GM21717 (cell line): ENCODE data around the gene TMEM132C.

Source experiments
- ATAC-seq: cut with Tn5 transposase; IDR thresholded peaks from one replicate; pipeline ENCODE4 v1.9.1; 2021; ENCODE audit warnings: mild to moderate bottlenecking, moderate library complexity; ENCODE audit not compliant: unreplicated experiment

TMEM132C gene

DNA sequence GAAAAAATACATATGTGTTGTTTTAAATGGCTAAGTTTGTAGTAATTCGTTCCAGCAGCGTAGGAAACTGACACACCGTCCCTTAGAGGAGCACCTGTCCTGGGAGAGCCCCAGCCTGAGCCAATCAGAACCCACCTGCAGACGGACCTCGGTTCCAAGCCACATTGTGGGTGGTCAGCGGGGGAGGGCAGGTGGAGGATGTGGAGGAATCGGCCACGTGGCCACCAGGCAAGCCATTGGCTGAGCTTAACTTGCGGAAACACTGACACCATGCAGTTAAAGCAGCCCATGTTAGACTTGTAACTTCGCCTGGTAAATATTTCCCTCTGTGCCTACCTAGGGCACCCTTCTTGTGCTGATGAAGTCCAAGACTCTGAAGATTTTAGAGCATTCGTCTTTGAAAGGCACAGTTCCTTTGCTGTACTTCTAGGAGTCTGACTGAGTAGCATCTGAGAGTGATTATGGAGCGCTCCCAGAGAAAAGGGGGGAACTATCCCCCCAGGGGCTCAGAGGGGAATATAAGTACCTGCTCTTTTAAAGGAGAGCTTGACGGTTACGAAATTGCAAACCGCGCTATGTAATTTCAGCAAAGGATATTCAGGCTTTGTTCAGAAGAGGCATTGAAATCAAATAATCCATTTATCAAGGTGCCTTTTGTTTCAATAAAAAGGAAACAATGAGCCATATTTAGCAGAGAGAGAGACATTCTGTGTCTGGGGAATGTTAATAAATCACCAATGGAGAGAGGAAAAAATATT, 135.7 kb downstream of the TMEM132C start:
- ATAC-seq: no peak

DNA sequence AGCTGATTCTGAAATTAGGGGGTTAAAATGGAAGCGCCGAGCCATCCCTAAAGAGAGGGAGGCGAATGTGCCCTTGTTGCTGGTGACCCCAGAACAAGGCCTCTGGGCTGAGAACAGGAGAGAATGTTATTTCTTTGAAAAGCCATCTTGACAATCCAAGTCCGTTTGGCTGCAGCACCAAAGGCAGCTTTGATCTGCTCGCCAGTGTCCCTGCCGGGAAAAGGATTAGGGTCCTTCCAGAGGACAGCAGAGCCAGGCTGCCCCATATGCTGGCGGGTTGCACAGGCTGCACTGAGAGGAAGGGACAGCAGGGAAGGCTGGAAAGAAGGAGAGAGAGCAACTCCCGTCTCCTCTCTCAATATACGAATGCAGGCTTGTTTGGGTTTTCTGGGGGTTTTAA, 141.7 kb downstream of the TMEM132C start:
- ATAC-seq: no peak

DNA sequence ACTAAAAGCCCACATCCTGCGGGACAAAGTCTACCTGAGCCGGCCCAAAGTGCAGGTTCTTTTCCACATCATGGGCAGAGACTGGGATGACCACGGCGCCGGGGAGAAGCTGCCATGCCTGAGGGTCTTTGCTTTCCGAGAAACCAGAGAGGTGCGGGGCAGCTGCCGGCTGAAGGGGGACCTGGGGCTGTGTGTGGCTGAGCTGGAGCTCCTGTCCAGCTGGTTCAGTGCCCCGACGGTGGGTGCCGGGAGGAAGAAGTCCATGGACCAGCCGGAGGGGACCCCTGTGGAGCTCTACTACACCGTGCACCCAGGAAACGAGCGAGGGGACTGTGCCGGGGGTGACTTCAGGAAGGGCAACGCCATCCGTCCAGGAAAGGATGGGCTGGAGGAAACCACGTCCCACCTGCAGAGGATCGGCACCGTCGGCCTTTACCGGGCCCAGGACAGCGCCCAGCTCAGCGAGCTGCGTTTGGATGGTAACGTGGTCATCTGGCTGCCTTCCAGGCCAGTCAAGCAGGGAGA, 148.1 kb downstream of the TMEM132C start:
- ATAC-seq: no peak

DNA sequence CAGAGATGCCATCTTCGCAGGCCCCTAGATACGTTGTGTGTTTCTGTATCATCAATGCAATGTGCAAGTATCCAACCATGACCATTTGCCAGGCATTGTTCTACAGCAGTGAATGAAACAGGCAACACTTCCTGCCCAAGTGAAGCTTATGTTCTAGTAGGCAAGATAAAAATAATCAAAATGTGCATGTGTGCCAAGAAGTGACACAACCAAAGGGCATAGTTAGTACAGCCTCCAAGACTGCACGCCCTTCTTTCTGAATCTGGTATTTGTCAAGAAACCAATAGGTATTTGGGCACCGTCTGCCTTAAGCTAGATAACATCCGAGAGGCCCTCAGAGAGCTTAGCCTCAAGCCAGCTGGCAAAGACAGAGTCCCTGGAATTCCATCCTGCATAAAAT, 152.0 kb downstream of the TMEM132C start:
- ATAC-seq: no peak

DNA sequence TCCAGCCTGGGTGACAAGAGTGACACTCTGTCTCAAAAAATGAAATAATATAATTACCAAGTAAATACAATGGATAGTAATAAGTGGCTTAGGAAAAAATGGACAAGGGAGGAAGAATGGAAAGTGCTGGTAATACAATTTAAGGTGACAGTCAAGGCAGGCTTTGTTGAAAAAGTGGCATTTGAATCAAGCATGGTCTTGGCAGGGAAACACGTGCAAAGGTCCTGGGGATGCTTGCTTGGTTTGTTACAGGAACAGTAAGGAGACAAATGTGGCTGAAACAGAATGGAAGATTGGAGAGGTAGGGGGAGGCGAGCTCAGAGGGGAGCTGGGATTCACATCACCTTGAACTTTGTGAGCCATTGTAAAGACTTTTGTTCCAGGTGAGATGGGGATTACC, 153.2 kb downstream of the TMEM132C start:
- ATAC-seq: no peak

DNA sequence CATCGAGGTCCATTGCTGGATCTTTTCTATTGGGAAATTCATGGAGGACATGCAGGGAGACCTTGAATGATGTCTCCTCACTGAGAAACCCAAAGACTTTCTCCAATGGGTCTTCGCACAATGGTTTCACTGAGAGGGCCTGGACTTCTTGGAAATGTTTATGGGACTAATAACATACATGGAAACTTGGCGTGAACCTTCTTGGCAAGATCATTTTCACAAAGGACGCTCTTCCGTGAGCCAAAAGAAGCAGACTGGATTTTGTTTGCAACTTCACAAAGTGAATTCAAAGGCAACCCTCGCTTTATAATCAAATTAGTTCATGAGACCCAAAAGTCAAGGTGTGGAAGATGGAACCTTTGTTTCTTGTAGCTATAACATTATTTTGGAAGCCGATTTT, 154.4 kb downstream of the TMEM132C start:
- ATAC-seq: no peak

DNA sequence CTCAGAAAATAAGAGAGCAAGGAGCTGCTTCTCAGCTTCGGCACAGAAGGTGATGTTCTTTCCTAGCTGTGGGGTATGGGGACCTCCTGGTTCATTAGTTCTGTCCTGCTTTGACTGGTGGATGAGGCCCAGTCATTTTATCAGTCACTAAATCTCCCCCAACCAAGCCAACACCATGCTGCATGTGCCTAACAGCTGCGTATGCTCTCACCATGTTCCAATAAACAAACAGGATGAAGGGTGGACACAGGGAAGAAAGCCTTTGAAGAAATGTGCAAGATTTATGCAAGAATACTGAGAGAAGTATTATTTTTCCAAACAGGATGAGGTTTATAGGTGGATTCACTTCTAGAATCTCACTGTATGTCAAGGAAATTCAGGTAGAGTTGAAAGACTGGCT, 156.2 kb downstream of the TMEM132C start:
- no peak for ATAC-seq

DNA sequence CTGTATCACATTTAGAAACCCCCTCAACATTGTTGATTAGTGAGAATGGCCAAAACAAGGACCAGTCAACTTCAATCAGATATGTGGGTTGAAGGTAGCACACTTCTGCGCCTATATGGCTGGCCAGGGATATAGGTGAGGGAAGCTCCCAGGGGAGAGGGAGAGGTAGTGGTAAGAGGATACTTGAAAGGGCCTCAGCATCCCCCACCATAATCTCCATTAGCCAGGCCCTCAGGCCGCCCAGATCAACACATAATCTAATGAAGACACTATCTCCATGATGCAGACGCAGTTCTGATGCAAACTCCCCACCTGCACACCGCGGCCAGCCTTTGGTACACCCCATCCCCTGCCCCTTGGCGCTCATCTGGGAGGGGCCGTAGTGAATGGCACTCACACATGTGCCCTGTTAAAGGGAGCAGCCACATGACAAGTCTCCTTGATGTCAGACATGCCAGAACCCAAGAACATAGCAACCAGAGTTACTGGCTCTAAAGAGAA, 158.0 kb downstream of the TMEM132C start:
- no peak for ATAC-seq

DNA sequence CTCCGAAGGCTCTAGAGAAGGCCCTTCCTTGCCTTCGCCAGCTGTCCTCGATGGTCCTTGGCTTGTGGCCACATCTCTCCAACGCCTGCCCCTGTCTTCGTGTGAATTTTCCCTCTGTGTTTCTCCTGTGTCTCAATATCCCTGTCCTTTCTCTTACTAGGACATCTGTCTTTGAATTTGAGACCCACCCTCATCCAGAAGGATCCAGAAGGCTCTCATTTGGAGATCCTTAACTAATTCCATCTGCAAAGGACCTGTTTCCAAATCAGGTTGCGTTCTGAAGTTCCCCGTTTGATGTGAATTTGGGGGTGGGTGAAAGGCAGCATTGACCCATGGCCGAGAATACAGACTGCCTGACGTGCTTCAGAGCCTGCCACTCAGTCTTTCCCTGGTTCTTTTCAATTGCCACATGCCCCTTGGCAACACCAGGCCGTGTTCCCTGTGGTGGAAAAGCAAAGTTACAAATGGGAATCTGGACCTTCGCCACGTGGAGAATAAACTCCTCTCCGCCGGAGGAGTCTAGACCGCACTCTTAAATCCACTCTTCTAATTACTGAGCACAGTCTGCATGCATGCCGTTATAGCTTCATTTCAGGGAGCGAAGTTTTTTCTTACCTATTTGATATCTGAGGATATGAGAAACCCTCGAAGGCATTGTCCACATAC, 158.8 kb downstream of the TMEM132C start:
- no peak for ATAC-seq

DNA sequence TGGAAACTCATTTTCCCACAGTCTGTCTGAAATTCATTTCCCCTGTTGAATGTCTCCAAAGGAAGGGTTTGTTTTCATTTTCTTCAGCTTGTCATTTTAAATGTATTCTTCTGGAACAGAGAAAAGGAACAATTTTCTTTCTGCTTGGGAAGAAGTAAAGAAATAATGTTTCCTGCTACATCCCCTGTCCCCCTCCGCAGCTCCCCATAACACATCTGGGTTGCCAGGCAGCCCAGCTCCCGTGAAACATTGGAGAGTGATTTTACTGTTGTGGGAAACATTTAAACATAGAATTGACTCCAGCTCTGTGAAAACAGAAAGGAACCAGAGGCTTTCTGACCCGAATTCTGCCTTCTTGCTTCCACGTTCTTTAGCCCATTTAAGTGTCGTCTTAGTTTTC, 159.5 kb downstream of the TMEM132C start:
- ATAC-seq: no peak

DNA sequence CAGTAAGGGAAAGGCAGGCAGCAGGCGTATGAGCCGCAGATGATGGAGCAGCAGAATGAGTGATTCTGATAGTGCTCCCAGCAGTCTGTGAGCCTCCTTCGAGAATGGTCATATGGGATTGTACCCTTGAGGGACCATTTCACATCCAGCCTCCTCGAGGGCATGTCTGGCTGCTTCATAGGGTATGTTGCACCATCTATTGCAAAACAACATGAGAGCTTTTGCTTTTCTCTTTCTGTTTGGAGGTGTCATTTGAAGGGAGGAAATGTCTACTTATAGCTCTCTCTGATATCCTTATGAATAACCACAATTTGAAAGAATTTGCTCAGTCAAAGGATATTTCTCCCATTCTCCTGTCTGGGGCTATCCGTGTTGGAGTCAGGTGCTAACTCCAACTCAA, 172.8 kb downstream of the TMEM132C start:
- ATAC-seq: no peak

DNA sequence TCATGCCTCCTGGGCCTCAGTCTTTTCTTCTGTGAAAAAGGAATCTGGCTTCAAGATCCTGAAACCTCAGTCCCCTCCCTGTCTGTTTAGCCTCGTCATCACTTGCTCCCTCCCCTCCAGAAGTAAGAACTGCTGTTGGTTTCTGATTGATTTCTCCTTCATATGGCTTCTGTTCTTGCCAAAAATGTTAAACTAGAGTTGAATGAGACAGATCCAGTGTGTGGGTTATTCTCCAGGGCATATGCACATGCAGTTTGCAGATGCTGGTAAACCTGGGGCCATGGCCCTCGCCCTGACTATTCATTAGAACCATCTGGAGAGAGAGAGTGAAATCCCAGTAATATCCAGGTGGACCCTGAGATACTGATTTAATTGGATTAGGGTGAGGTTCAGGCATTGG, 175.1 kb downstream of the TMEM132C start:
- ATAC-seq: no peak

DNA sequence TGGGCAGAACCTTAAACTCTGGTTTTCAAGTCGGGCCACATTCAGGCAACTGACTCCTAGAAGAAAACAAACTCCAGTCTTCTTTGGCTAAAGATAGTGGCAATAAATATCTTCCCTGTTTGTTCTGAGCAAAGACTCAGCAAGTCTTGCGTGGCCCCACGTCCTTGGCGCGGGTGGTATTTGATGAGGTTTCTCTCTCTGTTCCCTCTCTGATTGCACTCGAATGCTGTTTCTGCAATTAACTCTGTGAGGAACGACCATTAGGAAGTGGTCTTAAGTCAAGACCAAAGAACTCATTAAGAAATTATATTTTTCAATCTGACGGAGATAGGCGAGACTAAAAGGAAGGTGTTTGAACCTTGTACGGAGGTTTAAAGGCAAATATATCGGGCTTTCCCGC, 177.6 kb downstream of the TMEM132C start:
- ATAC-seq: no peak

DNA sequence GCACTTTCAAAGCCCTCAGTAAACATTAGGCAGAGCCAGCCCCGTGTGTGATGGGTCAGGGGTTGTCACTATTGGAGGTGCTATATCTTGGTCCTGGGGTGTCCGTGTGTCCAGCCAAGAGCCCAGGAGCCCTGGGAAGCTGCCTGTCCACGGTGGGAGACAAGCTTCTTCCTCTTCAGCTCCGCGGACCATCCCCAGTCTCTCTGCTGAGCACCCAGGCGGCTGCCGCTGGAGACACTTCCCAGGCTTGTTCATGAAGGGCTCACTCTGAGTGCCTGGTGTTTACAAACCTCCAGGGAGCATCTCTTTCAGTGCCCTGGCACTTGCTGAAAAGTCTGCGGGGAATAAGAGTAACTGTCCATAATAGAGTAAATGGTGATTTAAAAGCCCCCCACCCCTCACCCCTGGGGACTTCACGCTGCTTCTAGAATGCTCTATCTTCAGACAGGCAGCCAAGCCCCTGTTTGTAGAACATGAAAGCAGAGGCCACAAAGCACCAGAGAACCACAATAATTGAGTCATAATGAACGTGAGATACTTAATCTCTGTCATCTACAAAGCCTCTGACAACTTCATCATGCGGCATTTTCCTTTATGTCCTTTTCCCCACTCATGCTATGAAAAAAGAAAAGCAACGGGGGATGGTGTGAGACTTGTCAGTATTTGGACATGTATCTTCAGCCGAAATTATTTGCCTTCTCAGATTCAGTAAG, 178.6 kb downstream of the TMEM132C start:
- no peak for ATAC-seq

DNA sequence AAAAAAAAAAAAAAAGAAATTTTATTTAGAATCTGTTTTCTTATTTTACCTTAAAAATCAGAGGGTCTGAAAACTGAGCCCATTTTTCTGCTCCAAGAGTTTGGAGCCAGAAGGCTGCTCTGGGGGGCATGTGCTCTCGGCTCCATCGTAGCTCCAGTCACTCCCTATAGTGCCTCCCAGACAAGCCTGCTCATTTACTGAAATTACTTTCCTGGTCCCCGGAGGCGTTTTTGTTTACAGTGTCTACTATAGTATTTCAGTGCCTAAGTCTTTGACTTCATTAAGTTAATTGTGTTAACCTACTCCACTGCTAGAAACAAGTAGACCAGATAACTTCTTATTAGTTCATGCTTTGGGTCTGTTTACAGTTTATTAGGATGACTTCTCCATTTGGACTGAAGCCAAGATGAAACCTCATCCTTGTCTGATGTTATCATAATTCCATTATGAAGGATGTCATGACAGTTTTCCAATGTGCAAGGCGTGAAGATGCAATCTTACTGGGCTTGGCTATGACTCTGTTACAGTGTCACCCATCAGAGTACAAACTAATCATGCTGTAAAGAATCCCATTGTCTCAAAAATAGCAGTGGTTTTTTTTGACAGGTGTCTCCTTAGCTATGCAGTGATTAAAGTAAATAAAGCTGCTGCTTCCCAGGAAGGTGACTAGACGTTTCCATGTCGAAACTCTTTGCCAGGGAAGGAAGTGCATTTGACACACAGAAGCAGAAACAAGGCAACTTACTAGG, 182.3 kb downstream of the TMEM132C start:
- ATAC-seq: no peak

DNA sequence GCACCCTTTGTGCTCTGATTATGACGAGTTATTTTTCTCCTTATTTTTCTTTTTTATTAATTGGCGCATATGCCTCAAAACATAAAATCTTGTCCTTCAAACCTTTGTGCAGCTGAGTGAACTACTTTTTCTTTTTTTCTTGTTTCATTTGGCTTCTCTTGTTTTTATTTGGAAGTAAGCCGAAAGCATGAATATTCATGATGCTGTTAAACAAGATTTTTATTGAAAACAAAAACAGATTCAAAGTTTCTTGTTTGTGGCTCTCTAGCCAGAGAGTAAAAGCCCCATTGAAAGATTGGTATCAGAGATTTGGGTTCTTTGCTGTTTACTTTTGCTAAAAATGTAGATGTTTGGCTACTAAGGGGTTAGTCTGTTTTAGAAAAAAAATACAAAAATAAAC, 183.8 kb downstream of the TMEM132C start:
- no peak for ATAC-seq

DNA sequence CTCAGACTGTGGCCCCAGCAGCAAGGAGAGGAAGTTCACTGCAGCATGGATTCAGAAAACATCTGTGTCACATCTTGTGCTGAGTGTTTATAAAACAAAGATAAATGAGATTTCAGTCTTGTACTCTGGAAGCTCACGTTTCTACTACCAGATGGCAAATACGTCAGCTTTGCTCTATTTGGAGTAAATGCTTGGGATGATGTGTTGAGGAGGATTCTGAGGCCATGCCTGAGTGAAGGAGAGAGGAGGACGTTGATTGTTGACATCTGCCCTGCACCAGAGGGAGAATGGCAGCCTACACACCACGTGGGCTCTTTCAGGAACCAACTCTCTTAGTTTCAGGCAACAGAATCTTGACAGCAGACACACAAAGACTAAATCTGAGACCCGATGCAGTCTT, 188.9 kb downstream of the TMEM132C start:
- ATAC-seq: no peak

DNA sequence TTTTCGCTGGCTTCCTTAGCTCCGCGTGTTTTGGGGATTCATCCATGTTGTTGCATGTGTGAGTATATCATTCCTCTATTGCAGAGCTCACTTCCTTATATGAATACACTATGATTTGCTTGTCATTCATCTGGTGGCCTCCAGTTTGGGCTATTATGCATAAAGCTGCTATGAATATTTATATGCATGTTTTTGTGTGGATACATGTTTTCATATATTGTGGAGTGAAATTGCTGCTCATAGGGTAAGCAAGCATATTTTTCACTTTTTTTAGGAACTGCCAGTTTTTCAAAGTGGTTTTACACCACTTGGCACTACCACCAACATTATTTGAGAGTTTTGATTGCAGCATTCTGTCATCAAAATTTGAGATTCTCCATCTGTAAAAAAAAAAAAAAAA, 190.0 kb downstream of the TMEM132C start:
- no peak for ATAC-seq

DNA sequence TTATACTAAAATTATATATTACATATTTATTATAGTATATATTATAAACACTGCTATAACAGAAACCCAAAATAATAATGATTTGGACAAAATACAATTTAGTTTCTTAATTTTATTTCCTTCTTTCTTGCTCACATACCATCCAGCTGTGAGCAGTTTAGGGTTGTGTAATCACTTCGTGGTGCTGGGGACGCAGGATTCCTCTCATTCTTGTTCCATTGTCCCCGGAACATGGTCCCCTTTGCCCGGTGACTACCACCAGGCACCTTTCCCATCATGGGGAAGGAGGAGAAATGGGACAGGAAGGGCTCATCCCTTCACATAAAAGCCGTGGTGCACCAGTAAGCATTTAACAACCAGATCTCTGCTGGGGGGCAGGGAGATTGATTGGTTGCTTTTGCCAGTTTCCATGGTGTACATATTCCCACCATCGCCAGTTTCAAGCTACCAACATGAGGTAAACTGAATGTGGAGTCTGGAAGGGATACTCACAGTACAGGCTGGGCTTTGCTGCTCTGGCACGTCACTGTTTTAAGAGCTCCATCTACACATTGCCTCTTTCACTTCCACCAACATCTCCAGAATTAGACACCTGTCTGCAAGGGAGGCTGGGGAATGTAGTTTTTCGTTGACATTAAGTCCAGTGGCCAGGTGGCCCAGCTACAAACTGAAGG, 191.5 kb downstream of the TMEM132C start:
- ATAC-seq: no peak

DNA sequence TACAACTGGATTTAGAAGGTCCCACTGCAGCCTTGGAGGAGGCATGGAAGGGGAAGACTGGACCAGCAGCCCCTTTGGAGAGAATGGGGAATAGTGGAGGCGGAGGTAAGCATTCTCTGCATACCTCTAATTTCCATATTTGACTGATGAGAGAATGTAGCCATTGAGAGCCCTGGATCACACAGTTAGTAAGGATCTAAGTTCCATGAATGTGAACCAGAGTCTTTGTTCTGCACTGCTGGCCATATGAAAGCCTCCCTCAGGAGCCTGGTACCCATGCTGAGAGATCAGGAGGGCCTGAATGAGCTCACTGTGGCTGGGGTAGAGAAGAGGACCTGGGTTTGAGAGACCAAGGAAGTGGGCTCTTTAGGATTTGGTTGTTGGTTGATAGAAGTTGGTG, 192.1 kb downstream of the TMEM132C start:
- ATAC-seq: no peak
